ENCODE results near the gene HLA-C. TPM values are rescaled to one million over a fixed set of nuclear protein-coding genes. Genes with fewer than 3 reads are reported as not detected.

The HLA-C gene
- polyA plus RNA-seq, 1 of the 3 experiments (the other 2 are of a cell fraction) = 434 TPM

- Histone ChIP-seq H3K4me1 (ENCODE audit: control insufficient read depth in 1 of 2, insufficient read depth in 2 of 2, low read depth in 1 of 2, low read length in 1 of 2) (no peaks in the 10 kb centered on the region), H3K36me3 (replicated peaks in 1 of 2; ENCODE audit: control insufficient read depth in 1 of 2, insufficient read depth in 2 of 2, low read length in 1 of 2) (no peaks in the 10 kb centered on the region), H2AFZ (ENCODE audit: low read depth) (no peak overlapping the region), H3K27me3 (ENCODE audit: insufficient read depth) (peaks cover 28% of the 10 kb centered on the region; the same call in 1 of the 2 replicates), H4K20me1 (ENCODE audit: insufficient read depth) (no peaks in the 10 kb centered on the region), H3K9ac (no peak overlapping the region), H3K9me2 (no peaks in the 10 kb centered on the region), H3K79me2 (ENCODE audit: insufficient read depth) (no peaks in the 10 kb centered on the region), H3K4me2 (no peak overlapping the region), H3F3A (replicated peaks; ENCODE audit: insufficient read depth) (no peaks in the 10 kb centered on the region), H3K27ac (ENCODE audit: low read depth in 2 of 2, low read length in 1 of 2) (no peak overlapping the region), H3K9me3 (no peaks in the 10 kb centered on the region), H3K4me3 (ENCODE audit: low read depth in 2 of 2, low read length in 1 of 2) (no peak overlapping the region)
- no CpG with 5 or more reads among the region's 2 CpGs for WGBS (ENCODE audit: low lambda C conversion rate)
- TF ChIP-seq RFX5 (IDR thresholded peaks at IDR 0.05; ENCODE audit: low read length) = no peak
- TF ChIP-seq CHD2 (IDR thresholded peaks at IDR 0.05; ENCODE audit: low read length, partially characterized antibody) = no peak
- TF ChIP-seq REST (IDR thresholded peaks at IDR 0.05; ENCODE audit: low read depth, low read length) = no peak
- no peak for TF ChIP-seq SMC3 (IDR thresholded peaks at IDR 0.05; ENCODE audit: low read depth, low read length)
- no peak for TF ChIP-seq ELF1 (IDR thresholded peaks at IDR 0.05)
- TF ChIP-seq USF1 (IDR thresholded peaks at IDR 0.05; ENCODE audit: borderline replicate concordance, low read depth) = no peak
- TF ChIP-seq FOXJ3 (CRISPR knock-in tag; IDR thresholded peaks at IDR 0.05) = no peak
- no peak for TF ChIP-seq ZBTB33 (IDR thresholded peaks at IDR 0.05; ENCODE audit: borderline replicate concordance, low read depth)
- TF ChIP-seq NFIC (IDR thresholded peaks at IDR 0.05; ENCODE audit: borderline replicate concordance) = no peak
- TF ChIP-seq EZH2phosphoT487 (IDR thresholded peaks at IDR 0.05; ENCODE audit: borderline replicate concordance, low read depth) = no peak
- no peak for TF ChIP-seq SIN3A (IDR thresholded peaks at IDR 0.05; ENCODE audit: borderline replicate concordance, low read depth, low read length)
- no peak for TF ChIP-seq PBX3 (IDR thresholded peaks at IDR 0.05)
- no peak for TF ChIP-seq TAF1 (IDR thresholded peaks at IDR 0.05; ENCODE audit: borderline replicate concordance, low read depth, low read length)
- TF ChIP-seq MAX (IDR thresholded peaks at IDR 0.05; ENCODE audit: low read depth) = no peak
- TF ChIP-seq EP300 (IDR thresholded peaks at IDR 0.05; ENCODE audit: borderline replicate concordance in 1 of 2, low read depth in 1 of 2, low read length in 1 of 2) = no peak
- no peak for TF ChIP-seq RCOR1 (IDR thresholded peaks at IDR 0.05; ENCODE audit: low read length)
- TF ChIP-seq TEAD4 (IDR thresholded peaks at IDR 0.05; ENCODE audit: borderline replicate concordance, insufficient read depth) = no peak
- TF ChIP-seq IRF3 (IDR thresholded peaks at IDR 0.05; ENCODE audit: low read depth, low read length) = no peak
- CTCF ChIA-PET = no interaction called here
- no peak for DNase-seq
- POLR2A ChIA-PET = no interaction called here
Observed at GRCh38 chr6:31309641-31310040, 37.7 kb upstream of the HLA-C start.

Measured in SK-N-SH (cell line).